Neural progenitor cell (in vitro differentiated cells): ENCODE data around the gene ZNF181. TPM values are rescaled to one million over a fixed set of nuclear protein-coding genes. Genes with fewer than 3 reads are reported as not detected.
A peak's percentile ranks its signal among the peaks of the same experiment; 100 is the strongest.

ENCODE experiments used
- DNase-seq: peaks from one replicate; pipeline ENCODE4 v3.0.0-alpha.2; 2016; ENCODE audit warnings: low spot score
- H2AFZ ChIP-seq: fragments of 200-600 bp; sonication (generic); replicated peaks from 2 replicates; pipeline ENCODE4 v1.6.1; 2016; ENCODE audit warnings: antibody characterized with exemption
- H3F3A ChIP-seq: fragments of 200-600 bp; sonication (generic); 2 replicates; pipeline ENCODE4 v1.6.1; 2016; ENCODE audit warnings: antibody characterized with exemption, low read depth
- H3K27ac ChIP-seq: fragments of 200-600 bp; sonication (generic); 2 replicates; pipeline ENCODE4 v1.5.1; 2016; ENCODE audit warnings: mild to moderate bottlenecking
- H3K27me3 ChIP-seq: fragments of 200-600 bp; sonication (generic); 2 replicates; pipeline ENCODE4 v1.6.1; 2016; ENCODE audit warnings: mild to moderate bottlenecking, moderate library complexity
- H3K36me3 ChIP-seq: fragments of 200-600 bp; sonication (generic); 2 replicates; pipeline ENCODE4 v1.5.1; 2016
- H3K4me1 ChIP-seq: fragments of 200-600 bp; sonication (generic); 2 replicates; pipeline ENCODE4 v1.6.1; 2016; ENCODE audit warnings: mixed run types
- H3K4me2 ChIP-seq: fragments of 200-600 bp; sonication (generic); 2 replicates; pipeline ENCODE4 v1.6.1; 2016
- H3K4me3 ChIP-seq: fragments of 200-600 bp; sonication (generic); 2 replicates; pipeline ENCODE4 v1.5.1; 2016
- H3K79me2 ChIP-seq: fragments of 200-600 bp; sonication (generic); 2 replicates; pipeline ENCODE4 v1.6.1; 2016; ENCODE audit warnings: low read depth
- H3K9ac ChIP-seq: fragments of 200-600 bp; sonication (generic); 2 replicates; pipeline ENCODE4 v1.6.1; 2016
- H3K9me3 ChIP-seq: fragments of 200-600 bp; sonication (generic); 2 replicates; pipeline ENCODE4 v1.5.1; 2016; ENCODE audit warnings: low read depth
- H4K20me1 ChIP-seq: fragments of 200-600 bp; sonication (generic); 2 replicates; pipeline ENCODE4 v1.6.1; 2016; ENCODE audit warnings: low read depth
- H3K27ac Mint-ChIP-seq: 3 replicates; pipeline ENCODE4 v1.8.0; 2021; ENCODE audit warnings: mixed read lengths
- H3K27me3 Mint-ChIP-seq: 2 replicates; pipeline ENCODE4 v1.8.0; 2022; ENCODE audit warnings: low read depth, mild to moderate bottlenecking, inconsistent platforms, moderate library complexity, mixed read lengths; ENCODE audit not compliant: insufficient read depth
- H3K36me3 Mint-ChIP-seq: 3 replicates; pipeline ENCODE4 v1.8.0; 2021; ENCODE audit warnings: mixed read lengths
- H3K4me1 Mint-ChIP-seq: 3 replicates; pipeline ENCODE4 v1.8.0; 2021; ENCODE audit warnings: mixed read lengths
- H3K4me3 Mint-ChIP-seq: 3 replicates; pipeline ENCODE4 v1.8.0; 2021; ENCODE audit warnings: mild to moderate bottlenecking, moderate library complexity, mixed read lengths
- H3K9me3 Mint-ChIP-seq: 3 replicates; pipeline ENCODE4 v1.8.0; 2020; ENCODE audit warnings: mixed read lengths
- EZH2 ChIP-seq: fragments of 200-600 bp; sonication (generic); IDR thresholded peaks from 2 replicates; pipeline ENCODE4 v1.6.1; 2017; ENCODE audit warnings: antibody characterized with exemption, mild to moderate bottlenecking, moderate library complexity
- EZH2phosphoT487 ChIP-seq: fragments of 200-600 bp; sonication (generic); IDR thresholded peaks from 2 replicates; pipeline ENCODE4 v1.6.1; 2017; ENCODE audit warnings: antibody characterized with exemption
- total RNA-seq: library from RNA; depleted of rRNA; stranded (reverse); fragments of >200 nt; gene quantifications from 2 replicates; pipeline ENCODE4 v1.2.3, GENCODE V29; 2015; ENCODE audit warnings: low replicate concordance
- TF ChIP-seq, protein P1 (sequence below): fragments of 200-600 bp; sonication (generic); IDR thresholded peaks from 2 replicates; pipeline ENCODE4 v1.5.1; 2017; ENCODE audit warnings: antibody characterized with exemption, mild to moderate bottlenecking

The ZNF181 gene
- total RNA-seq, 1 donor from 2014 or later = 20.2 TPM

DNA sequence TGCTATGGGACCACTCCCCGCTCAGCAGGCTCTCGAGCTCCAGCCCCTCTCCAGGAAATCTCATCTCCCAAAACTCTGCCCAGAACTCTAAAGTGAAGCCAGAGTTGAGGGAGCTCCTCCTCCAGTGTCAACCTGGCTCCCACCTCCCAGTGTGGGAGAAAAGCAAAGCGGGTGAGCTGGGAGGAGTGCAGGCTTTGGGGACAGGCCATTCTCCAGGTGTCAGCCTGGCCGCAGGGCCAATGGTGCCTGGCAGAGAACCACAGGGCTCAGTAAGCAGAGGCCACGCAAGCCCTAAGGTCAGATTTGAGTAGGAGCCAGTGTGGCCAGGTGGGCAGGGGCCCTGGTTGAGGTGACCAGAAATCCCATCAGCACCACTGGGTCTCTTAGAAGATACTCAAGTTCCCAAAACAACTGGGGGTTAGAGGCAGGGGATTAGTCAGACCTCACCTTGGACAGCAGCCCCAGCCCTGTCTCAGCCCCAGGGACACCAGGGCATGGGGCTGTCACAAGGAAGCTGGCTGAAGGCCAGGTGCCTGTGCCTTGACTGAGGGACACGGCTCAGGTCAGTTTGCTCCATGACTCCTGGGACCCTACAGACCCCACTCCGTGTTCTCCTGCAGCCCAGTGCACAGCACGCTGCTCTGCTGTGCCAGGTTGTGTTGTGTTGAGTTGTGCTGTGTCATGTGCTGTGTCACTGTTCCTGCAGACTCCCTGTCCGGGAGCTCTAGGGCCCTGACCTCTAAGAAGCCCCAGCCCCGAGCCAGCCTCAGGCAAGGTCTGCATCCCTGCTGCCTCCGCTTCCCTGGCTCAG is 2.8 kb upstream of the ZNF181 start:
- H3K4me3 ChIP-seq = no peak overlapping the region
- TF ChIP-seq EZH2 (no peak), EZH2phosphoT487 (no peak)
- TF ChIP-seq, protein P1, sequence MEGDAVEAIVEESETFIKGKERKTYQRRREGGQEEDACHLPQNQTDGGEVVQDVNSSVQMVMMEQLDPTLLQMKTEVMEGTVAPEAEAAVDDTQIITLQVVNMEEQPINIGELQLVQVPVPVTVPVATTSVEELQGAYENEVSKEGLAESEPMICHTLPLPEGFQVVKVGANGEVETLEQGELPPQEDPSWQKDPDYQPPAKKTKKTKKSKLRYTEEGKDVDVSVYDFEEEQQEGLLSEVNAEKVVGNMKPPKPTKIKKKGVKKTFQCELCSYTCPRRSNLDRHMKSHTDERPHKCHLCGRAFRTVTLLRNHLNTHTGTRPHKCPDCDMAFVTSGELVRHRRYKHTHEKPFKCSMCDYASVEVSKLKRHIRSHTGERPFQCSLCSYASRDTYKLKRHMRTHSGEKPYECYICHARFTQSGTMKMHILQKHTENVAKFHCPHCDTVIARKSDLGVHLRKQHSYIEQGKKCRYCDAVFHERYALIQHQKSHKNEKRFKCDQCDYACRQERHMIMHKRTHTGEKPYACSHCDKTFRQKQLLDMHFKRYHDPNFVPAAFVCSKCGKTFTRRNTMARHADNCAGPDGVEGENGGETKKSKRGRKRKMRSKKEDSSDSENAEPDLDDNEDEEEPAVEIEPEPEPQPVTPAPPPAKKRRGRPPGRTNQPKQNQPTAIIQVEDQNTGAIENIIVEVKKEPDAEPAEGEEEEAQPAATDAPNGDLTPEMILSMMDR = no peak
- peaks cover 6% of the 10 kb centered on the region for H3K27me3 Mint-ChIP-seq
- H3K9ac ChIP-seq = no peak overlapping the region
- peaks cover 8% of the 10 kb centered on the region for H3K9me3 Mint-ChIP-seq
- no peaks in the 10 kb centered on the region for H3K9me3 ChIP-seq
- peaks cover 20% of the 10 kb centered on the region for H3F3A ChIP-seq
- H3K4me3 Mint-ChIP-seq = peak overlapping the region; percentile 59
- H3K4me2 ChIP-seq = no peak overlapping the region
- H3K79me2 ChIP-seq = peaks cover 4% of the 10 kb centered on the region
- no peak overlapping the region for H2AFZ ChIP-seq
- H3K27ac ChIP-seq = no peak overlapping the region
- H3K4me1 ChIP-seq = peaks cover 8% of the 10 kb centered on the region
- no peaks in the 10 kb centered on the region for H3K27me3 ChIP-seq
- peaks cover 16% of the 10 kb centered on the region for H3K4me1 Mint-ChIP-seq
- no peaks in the 10 kb centered on the region for H4K20me1 ChIP-seq
- DNase-seq = no peak
- no peak overlapping the region for H3K27ac Mint-ChIP-seq
- peaks cover 8% of the 10 kb centered on the region for H3K36me3 Mint-ChIP-seq
- no peaks in the 10 kb centered on the region for H3K36me3 ChIP-seq

GRCh38 chr19:34731964-34732363 is 2.1 kb upstream of the ZNF181 start:
- peaks cover 16% of the 10 kb centered on the region for H3K4me1 Mint-ChIP-seq
- peaks cover 9% of the 10 kb centered on the region for H3K9me3 Mint-ChIP-seq
- no peak for DNase-seq
- peak overlapping the region; percentile 59 for H3K4me3 Mint-ChIP-seq
- Histone ChIP-seq H3K4me3 (no peak overlapping the region), H3K4me1 (peaks cover 8% of the 10 kb centered on the region), H3K27me3 (no peaks in the 10 kb centered on the region), H4K20me1 (no peaks in the 10 kb centered on the region), H3F3A (peaks cover 20% of the 10 kb centered on the region), H3K9me3 (no peaks in the 10 kb centered on the region), H3K4me2 (no peak overlapping the region), H3K79me2 (peaks cover 4% of the 10 kb centered on the region), H3K9ac (no peak overlapping the region), H3K27ac (no peak overlapping the region), H2AFZ (no peak overlapping the region), H3K36me3 (no peaks in the 10 kb centered on the region)
- peaks cover 12% of the 10 kb centered on the region for H3K36me3 Mint-ChIP-seq
- peaks cover 6% of the 10 kb centered on the region for H3K27me3 Mint-ChIP-seq
- no peak for TF ChIP-seq EZH2
- no peak for TF ChIP-seq EZH2phosphoT487
- H3K27ac Mint-ChIP-seq = no peak overlapping the region

- no peak overlapping the region for H3K27ac ChIP-seq
- Mint-ChIP-seq H3K27ac (no peak overlapping the region), H3K4me3 (peak overlapping the region; percentile 65), H3K4me1 (peaks cover 16% of the 10 kb centered on the region), H3K27me3 (peaks cover 6% of the 10 kb centered on the region), H3K36me3 (peaks cover 12% of the 10 kb centered on the region), H3K9me3 (peaks cover 9% of the 10 kb centered on the region)
- peak overlapping the region; percentile 86 for H3K4me3 ChIP-seq
- peak overlapping the region; percentile 24 for H3K9ac ChIP-seq
- H3K36me3 ChIP-seq = no peaks in the 10 kb centered on the region
- peaks cover 8% of the 10 kb centered on the region for H3K4me1 ChIP-seq
- H3K4me2 ChIP-seq = peak overlapping the region; percentile 89
- no peaks in the 10 kb centered on the region for H3K27me3 ChIP-seq
- H3K9me3 ChIP-seq = no peaks in the 10 kb centered on the region
- no peaks in the 10 kb centered on the region for H4K20me1 ChIP-seq
- peaks cover 4% of the 10 kb centered on the region for H3K79me2 ChIP-seq
- no peak overlapping the region for H2AFZ ChIP-seq
- DNase-seq = peak; percentile 16
- TF ChIP-seq EZH2 (no peak), EZH2phosphoT487 (no peak)
- TF ChIP-seq, protein P1 = no peak
- H3F3A ChIP-seq = peaks cover 20% of the 10 kb centered on the region
Measured at GRCh38 chr19:34732612-34733211, 1.3 kb upstream of the ZNF181 start.
